Cortex of kidney (tissue), 1 donor: ENCODE measurements around the gene RAB37.

ENCODE experiments used
- DNase-seq: peaks from one replicate; lab custom pipeline; 2025; lab: John Stamatoyannopoulos, UW

Gene RAB37

GRCh38 chr17:74728033-74728701, 8.9 kb upstream of the RAB37 start:
- no peak for DNase-seq

- DNase-seq: no peak
Observed at GRCh38 chr17:74728702-74729075, 8.4 kb upstream of the RAB37 start.

- DNase-seq: no peak
Observed at GRCh38 chr17:74729368-74729767, 7.7 kb upstream of the RAB37 start.

GRCh38 chr17:74729866-74730265, 7.2 kb upstream of the RAB37 start:
- DNase-seq: no peak

GRCh38 chr17:74730491-74731346, 6.3 kb upstream of the RAB37 start:
- DNase-seq: no peak

GRCh38 chr17:74731347-74731605, 5.8 kb upstream of the RAB37 start:
- no peak for DNase-seq

DNA sequence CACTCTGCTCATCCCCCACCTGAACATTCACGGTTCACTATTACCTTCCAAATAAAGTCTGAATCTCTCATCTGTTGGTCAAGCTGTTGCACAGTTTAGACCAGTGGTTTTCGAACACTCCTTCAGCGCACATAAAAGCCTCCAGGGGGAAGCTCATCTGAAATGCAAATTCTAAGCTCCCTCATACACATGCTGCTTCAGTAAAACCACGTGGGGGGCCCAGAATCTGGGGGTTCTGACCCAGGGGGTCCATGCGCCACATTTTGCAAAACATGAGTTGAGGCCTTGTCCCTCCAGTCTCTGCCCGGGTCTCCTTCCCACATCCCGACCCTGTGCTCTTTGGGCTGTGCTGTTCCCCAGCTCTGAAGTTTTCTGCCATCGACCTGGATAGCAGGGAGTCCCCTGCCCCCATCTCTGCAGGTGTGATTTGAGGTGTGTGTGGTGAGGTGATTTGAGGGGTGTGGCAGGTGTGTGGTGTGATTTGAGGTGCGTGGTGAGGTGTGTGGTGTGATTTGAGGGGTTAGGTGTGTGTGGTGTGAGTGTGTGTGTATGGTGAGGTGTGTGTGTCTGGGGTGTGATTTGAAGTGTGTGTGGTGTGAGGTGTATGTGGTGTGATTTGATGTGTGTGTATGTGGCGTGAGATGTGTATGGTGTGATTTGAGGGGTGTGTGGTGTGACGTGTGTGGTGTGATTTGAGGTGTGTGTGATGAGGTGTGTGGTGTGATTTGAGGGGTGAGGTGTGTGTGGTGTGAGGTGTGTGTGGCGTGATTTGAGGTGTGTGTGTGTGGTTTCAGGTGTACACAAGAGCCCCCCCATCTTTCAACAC, 4.8 kb upstream of the RAB37 start:
- no peak for DNase-seq

DNA sequence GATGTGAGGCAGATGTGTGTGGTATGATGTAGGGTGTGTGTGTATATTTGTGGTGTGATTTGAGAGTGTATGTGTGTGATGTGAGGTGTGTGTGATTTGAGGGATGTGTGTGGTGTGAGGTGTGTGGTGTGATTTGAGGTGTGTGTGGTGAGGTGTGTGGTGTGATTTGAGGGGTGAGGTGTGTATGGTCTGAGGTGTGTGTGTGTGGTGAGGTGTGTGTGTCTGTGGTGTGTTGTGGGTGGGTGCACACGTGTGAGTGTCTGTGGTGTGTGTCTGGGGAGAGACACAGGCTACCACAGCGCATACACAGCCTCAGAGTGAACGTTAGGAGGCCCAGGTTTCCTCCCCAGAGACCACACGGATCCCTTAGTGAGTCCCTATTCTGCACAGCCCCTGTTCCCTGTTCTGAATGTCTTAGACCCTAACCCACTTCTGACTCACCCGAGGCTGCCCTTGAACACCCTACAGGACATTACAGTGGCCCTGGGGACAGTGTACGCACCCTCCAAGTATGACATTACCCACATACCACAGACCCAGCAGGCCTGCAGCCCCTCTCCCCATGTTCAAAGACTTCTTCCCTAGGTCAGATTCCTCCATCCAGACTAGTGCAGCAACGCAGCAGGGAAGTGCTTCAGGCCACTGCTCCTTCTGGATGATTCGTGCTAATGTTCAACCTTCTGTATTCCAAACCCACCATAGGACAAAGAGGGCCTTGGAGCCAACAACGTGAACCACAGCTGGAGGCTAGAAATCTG, 3.5 kb upstream of the RAB37 start:
- no peak for DNase-seq

DNA sequence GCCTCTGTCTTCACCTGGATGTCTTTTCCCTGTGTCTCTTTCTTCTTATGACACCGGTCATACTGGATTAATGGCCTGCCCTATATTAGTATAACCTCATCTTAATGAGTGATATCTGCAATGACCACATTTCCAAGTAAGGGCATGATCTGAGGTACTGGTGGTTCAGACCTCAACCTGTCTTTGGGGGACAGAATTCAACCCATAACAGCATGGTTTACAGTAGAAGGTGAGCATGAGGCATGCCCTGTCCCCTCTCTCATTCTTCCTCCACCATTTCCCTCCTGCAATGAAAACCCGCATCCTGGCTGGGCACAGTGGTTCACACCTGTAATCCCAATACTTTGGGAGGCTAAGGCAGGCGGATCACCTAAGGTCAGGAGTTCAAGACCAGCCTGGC, 2.8 kb upstream of the RAB37 start:
- DNase-seq: no peak

GRCh38 chr17:74737299-74738050, 419 bp downstream of the RAB37 start:
- no peak for DNase-seq

- DNase-seq: no peak
Observed at GRCh38 chr17:74738051-74738996, 1.3 kb downstream of the RAB37 start.

- DNase-seq: no peak
Observed at GRCh38 chr17:74739227-74739831, 2.3 kb downstream of the RAB37 start.

DNA sequence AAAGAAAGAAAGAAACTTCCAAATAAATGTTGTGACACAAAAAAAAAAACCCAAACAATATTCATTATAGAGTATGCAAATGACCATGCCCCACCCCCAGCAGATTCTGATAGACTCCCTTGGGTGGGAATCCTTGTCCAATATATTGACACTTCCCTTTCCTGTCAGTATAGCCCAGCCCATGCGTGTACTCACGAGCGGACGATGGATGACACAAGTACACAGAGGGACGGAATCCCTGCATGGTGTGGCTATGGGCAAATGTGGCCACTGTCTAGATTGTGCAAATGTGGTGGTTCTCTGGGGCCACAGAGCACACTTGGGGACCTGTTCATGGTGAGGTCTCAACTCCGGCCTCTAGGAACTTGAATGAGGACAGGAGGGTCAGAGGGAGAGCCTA, 3.1 kb downstream of the RAB37 start:
- DNase-seq: no peak

DNA sequence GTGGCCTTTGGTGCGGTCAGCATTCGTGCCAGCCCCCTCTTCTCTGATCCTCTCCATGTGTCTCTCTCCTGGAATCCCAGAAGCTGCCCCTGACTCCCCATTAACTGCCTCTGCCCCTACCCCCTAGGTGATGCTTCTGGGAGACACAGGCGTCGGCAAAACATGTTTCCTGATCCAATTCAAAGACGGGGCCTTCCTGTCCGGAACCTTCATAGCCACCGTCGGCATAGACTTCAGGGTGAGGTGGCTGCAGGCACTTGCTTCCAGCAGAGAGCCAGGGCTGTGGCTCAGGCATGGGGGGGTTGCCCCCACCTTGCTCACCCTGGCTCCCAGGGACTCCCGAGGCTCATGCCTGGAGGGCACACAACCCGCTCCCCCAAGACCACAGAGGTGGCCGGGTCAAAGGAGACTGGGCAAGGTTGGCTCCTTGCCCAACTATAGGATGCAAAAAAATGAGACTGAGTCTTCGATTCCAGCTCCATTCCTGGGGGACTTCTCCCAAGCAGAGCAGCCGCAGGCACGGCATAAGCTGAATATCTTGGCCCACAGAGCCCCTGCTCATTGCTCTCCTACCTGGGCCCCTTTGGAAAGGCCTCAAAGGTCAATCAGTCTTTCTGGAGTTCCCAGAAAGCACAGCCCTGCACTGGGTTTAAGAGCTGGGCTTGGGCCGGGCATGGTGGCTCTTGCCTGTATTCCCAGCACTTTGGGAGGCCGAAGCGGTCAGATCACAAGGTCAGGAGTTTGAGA, 3.8 kb downstream of the RAB37 start:
- no peak for DNase-seq

- DNase-seq: no peak
Observed at GRCh38 chr17:74742153-74742515, 5.1 kb downstream of the RAB37 start.

DNA sequence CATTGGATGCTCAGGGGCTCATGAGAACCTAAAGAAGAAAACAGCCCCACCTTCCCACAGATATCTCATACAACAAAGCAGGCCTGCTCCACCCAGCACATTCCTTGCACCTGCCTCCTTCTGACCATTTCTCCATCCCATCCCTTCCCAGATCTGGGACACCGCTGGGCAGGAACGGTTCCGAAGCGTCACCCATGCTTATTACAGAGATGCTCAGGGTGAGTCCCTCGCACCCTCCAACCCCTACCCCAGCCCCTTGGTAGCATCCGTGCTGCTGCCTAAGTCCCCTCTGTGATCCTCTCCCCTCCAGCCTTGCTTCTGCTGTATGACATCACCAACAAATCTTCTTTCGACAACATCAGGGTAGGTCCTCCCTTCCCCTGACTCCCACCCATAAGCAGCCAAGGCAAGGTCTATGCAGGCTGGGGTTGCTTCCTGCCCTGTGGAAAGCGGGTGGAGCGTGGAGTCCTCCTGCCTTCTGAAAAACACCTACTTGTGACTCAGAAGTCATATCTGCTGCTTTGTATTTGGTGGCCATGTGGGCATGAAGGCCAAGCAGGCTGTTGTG, 6.0 kb downstream of the RAB37 start:
- DNase-seq: no peak

- no peak for DNase-seq
Observed at GRCh38 chr17:74743755-74744154, 6.7 kb downstream of the RAB37 start.

- no peak for DNase-seq
Observed at GRCh38 chr17:74744349-74744713, 7.3 kb downstream of the RAB37 start.
